DMS153 treated with DMSO at 0.1 percent for 48 hours (cell line): ENCODE data around the gene FEZF1.
"Not testable (repeated sequence)": the region's sequence is repeated elsewhere in the genome, so short reads cannot be mapped to it uniquely, and the experiment has no call there.

Source experiments
- DNase-seq: peaks from one replicate; lab custom pipeline; 2025; ENCODE audit not compliant: unreplicated experiment; lab: John Stamatoyannopoulos, UW

Gene FEZF1

DNA sequence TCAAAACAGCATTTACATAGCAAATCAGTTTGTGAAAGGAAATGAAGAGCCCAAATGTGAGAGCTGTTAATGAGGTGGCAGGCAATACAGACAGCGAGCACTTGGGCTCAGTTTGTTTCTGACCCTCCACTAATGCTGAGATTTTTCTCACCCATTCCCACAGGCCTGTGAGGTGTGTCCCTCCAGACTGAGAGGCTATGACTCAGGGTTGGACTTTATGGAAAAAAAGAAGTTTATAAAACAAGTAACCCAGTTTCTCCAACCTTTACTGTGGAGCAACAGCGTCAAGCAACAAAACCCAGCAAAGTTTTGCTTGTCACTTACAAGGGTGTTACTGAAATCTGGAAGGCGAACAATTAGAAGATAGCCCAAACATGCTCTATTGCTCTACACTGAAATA, 4.9 kb upstream of the FEZF1 start:
- DNase-seq, result no peak

DNA sequence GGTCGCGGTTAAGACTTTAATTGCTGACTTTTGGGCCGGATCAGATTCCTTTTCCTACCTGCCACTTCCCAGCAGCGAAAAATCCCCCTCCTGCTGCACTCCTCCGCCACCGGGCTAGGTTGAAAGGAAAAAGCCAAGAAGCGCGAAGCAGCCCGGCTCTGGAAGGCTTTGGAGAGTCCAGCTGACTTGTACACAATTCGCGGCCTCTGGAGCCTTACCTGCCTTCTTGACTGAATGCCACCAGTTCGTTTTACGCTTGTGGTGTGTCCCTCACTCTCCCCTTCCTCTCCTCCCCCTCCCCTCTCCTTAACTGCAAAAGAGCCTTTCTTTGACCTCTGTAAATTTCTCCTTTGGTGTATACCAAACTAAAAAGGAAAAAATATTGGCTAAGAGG, 2.7 kb upstream of the FEZF1 start:
- no peak for DNase-seq

DNA sequence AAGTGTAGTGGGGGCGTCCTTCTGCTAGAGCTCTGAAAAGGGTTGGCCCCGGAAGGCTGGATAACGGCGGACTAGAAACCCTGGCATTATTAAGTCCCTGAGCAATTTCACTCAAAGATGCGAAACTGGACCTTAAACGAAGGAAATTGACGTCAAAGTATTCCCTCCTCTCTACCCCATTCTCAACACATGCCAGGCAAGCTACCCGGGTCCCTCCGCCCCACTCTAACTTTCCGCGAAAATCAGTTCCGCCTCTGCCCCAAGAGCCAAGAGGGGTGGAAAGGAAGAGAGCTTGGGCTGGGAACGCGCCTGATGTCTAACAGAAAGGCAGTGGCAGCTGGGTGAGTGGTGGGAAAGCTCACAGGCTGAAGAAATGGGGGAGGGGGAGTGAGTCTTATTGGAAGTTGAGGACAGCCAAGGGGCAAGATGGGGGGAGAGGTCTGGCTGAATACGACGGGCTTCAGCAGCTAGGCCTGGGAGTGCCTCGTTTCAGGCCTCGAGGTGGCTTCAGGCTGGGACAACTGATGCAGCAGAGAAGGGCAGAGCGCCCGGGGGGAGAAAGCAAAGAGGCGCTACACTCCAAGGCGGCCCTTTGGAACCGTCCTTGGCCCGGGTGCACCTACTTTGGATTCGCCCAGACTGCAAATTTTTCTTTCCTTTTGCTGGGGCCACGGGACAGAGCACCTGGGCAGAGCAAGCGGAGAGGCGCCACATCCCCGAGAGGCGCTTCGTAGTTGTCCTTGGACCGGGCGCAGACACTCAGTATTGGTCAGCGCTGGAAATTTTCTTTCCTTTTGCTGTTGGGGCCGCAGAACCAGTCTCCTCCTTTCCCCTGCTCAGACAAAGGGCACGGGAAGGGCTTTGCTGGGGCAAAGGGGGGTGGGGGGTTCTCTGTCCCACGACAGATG, 2.0 kb upstream of the FEZF1 start:
- no peak for DNase-seq

DNA sequence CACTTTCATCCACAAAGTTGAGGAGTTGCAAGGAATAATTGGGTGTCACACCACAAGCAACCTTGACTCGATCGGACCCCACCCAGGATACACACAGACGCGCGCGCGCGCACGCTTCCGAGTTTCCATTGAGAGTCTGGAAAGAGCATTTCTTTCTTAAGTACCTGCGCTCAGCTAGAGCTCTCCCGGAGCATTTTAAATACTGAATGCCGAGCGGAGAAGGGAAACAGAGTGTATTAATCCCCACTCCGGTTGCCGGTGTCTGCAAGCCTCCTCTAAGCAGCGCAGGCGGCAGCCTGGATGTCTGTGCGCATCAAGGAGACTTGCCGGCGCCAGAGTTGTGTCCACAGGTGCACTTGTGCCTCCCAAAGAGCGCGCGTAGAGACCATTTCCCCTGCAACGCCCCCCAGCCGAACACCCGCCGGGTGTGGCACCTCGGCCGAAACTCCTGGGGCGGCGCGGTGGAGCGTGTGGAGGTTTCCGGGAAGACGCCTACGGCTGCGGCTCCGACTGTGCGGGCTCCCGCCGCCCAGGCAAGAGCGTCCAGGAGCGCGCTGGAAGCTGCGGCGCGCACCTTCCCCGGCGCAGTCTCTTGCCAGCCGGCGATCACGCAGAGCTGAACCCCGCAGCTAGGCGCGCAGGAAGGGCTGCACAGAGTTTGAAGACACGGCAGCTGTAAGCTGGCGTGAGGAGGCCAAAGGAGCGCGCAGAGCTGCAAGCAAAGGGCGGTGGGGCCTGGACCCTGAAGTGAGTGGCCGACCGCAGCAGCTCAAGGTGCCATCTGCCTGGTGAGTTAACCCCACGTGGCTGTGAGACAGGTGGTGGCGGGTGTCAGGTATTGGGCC, 1.1 kb upstream of the FEZF1 start:
- DNase-seq, result no peak

DNA sequence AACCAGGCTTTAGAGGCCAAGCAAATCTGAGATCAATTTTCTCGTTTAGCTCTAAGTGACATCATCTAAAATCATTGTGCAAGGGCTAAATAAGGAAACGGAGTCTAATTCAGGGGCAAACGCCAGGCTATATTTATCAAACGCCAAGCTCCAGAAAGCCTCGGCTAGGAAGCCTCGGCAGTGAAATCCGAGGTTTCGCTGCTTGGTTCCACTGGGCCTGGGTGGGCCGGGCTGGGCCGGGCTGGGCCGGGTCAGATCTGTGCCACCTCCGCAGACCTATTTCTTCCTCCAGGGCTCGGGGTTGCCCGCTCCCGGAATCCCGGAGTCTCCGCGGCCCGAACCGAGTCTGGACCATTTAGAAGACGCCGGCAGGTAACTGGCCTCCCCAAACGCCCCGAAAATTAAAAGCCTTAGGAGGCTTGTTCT, 459 bp upstream of the FEZF1 start:
- DNase-seq, result no peak

DNA sequence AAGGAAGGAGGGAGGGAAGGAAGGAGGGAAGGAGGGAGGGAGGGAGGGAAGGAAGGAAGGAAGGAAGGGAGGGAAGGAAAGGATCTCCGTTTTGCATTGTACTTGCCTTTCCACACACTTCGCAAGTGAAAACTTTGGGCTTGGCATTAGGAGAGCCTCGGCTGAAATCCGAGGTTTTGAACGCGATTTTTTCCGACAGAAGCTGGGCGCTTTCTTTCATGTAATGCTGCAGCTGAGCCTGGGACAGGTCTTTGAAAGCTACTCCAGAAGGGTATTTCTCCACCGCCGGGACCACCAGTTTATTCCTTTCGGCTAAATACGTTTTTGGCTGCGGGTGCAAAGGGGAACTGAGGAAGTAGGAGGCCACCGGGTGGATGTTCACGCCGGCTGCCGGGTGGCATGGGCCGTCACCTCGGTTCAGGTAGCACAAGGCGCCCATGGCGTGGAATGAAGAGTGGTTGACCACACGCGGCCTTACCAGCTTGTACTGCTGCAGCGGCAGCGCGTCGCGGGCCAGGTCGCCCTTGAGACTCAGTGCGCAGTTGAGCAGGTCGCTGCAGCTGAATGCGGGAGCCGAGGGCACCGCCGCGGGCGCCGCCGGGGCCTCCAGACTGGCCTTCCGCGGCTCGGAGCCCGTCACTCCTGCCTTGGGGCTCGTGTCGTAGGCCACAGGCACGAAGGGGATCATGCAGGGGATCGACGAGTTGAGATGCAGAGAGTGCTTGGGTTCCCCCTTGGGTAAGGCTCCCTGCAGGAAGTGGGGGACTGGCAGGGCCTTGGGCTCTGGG, 825 bp downstream of the FEZF1 start:
- no peak for DNase-seq

DNA sequence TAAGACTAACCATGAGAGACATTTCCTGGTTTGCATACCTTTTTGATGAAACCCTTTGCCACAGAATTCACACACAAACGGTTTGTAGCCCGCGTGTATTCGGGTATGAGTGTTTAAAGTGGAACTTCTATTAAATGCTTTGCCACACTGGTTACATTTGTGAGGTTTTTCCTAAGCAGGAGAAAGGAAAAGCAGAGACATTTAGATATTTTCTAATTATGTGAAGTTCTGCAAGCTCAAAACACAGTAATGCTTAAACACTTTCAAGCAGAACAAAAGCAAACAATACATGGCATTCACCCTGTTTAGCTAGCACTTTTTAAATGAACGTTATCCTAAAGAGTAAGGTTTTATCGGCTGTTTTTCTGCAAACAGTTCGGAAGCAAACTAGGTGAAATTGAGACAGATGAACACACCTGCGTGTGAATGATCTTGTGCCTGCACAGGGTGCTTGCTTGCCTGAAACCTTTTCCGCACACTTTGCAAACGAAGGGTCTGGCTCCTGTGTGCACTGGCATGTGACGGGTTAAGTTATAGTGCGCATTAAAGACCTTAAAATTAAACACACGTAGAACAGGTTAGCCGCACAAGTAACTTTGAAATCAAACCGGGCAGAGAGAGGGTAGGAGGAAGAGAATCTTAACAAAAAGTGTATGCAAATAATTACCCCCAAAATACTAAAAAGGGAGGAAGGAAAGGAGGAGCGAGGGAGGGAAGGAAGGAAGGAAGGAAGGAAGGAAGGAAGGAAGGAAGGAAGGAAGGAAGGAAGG, 1.6 kb downstream of the FEZF1 start:
- DNase-seq, result no peak

DNA sequence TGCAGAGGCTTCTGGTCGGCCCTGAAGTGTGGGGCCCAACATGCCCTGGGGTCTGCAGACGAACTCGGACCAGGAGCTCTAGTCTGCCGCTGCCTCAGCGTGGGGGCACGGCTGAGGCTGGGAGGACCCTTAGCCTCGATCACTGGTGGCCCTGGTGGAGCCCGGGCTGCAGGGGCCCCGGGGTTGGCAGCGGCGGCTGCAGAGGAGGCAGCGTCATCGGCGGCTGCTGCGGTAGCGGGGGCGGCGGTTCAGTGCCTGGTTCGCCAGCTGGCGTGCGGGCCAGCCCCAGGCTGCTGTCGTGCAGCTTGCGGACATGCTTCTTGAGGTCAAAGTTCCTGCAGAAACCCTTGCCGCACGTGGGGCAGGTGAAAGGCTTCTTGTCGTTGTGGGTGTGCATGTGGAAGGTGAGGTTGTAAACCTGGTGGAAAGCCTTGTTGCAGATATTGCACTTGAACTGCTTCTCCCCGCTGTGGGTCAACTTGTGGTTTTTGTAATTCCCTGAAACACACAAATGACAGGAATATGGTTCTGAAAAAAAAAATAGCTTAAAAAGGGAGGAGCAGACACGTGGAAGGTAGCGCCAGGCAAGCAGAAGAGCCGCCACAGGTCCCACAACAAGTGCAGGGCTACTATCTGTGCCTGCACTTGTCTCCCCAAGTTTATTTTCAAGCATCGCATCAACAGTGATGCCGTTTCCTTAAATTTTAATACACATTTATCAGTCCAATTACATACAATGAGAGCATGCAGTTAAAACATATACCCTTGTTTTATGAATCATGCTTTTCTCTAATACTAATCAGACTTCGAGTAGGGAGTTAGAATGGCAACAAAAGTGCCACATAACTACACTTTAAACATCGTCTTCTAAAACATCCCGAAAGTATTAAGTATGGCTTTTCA, 2.4 kb downstream of the FEZF1 start:
- no peak for DNase-seq

DNA sequence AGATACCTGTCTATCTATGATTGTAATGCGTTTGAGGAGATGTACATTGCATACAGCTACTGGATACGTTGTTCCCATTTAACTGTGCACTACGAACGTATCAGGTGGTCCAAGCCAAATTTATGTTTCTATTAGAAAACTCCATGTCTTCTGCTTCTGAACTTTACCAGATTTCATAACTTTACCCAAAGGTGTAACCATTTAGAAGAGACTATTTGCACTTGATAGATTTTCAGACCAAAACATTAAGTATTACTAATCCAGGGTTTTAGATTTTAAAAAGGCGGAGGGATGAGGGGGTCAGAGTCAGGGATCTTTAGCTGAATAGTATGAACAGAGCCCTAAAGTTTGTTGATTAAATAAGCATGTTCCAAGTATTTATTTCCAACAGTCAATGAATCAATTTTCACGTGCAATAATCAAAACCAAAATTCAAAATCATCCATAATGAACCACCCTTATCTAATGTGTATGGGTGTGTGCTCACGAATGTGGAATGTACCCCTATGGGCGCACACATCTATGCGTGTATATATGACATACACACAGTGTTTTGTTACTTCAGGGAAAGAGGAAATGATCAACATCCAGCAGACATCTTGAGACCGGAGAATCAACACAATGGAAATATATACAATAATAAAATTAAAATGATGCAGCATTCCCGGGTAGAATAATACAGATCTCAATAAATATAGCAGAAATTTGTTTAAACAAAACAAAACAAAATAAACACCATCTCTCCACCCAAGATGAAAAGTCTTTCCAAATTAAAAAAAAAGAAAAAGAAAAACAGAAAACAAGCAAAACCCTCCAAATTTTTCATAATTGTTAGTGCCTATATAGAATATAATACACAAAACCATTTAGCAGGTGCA, 3.4 kb downstream of the FEZF1 start:
- DNase-seq, result no peak

DNA sequence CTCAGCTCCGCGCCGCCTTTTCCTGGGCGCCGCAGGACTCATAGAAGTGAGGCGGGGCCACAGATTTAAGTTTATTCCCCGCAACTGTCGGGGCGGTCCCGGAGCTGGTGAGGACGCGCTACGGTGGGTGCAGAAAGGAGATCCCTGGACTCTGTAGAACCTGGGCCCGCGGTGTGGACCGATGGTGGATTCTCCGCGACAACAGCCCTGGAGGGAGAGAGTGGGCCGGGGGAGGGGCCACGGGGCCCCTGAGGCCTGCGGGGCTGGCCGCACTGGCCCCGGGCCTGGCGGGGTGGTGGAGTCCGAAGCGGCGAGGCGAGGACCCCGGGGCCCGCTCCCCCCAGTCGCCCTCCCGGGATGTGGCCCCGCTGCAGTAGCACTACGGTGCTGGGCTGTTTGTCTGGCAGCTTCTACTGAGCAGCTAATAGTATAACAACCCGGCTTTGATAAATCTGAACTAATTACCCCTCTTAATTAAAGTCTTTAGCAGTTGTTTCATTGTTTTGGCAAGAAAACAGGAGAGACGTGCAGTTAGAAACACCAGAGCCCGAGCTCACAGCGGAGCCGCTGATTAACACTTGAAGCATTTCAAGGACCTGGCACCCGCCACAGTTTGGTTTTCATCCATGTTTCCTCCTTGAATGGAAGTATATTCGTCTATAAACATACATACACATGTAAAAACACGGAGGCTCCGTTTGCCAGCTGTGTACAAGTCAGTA, 4.2 kb downstream of the FEZF1 start:
- DNase-seq, result no peak

DNA sequence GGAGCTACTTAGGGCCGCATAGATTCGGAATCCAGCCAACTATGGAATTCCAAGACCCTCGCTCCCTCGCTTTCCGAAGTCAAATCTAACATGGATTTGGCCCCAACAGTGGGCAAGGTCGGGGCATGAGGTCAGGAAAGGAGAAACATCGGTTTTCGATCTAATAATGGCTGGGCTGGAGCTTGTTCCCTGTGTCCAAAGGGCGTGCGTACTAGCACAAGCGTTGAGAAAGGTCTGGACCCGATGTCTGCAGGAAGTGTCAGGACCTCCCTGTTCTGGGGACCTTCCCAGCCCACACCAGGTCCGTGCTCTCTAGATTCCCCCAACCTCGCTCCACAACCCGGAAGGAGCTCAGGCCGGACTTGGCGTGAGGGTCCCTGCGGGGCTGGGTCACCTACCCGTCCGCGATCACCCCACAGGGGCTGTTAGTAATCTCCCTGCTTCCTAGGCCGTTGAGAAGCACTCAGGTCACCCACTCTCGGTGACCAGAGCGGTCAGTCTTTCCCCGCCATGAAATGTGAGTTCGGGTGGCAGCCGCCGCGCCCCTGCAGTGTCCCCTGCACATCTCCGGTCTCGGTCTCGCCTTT, 4.8 kb downstream of the FEZF1 start:
- no peak for DNase-seq

DNA sequence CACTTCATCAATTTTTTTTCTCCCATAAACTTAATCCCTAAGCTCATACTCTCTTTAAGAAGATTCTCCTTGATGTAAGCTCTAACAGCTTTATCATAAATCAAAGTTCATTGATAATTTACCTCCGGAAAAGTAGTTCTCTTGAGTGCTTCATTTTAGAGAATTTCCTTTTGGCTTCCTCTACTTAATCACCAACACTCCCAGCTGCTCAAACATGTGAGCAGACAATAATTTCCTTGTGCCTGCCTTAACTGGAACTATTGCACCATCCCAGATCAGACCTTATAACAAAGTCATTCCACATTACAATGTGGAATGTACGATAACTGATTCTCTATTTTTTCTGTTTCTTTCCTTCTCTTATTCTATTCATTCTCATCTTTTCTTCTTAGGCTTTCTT, 5.9 kb downstream of the FEZF1 start:
- no peak for DNase-seq

DNA sequence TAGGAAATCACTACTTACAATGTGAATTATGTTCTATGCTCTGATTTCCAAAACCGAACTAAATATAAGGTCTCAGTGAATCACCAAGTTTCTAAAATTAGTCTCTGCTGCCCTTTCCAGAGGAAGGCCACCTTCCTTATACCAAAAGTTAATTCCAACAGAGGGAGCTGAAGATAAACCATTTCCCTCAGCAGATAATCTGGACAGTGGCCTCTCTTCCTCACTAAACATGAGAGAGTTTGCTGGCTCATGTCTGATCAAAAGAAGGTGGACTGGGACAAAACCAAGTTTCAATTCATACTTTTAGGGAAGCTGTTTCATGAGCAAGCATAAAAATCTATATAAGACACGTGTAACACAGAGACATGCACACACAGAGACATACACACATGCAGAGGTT, 6.4 kb downstream of the FEZF1 start:
- no peak for DNase-seq

DNA sequence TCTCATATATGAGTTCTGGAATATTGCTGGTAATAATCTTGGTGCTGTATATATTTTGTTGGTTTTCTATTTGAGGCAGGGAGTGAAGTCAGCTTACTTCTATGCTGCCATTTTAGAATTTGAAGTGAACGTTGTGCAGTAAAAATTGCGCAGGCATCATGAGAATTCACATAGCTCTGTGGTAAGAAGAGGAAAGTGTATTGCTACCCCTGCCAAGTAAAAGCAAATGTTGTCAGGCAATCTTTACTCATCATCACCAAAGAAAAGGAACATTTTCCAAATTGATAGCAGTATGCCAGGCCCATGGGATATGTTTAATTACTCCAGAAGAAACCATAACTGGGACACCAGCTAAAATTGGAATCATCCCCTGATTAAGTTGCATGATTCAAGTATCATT, 13.4 kb downstream of the FEZF1 start:
- no peak for DNase-seq

DNA sequence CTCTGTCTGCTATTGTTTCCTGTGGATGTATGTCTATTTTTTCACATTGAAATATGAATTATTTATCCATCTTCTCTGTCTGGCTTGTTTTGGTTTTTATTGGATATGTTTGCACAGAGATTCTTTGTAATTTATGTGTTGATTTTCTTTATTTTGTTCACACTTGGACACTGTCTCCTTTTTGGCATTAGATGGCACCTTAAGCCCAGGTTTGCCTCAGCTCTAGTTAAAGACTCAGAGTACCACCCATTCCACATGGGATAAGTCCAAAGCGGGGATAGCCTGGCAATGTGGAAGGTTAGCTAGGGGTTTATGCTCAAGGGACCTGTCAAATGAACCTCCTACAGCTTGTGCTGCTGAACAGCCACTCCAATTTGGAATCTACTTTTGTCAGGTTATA, 14.1 kb downstream of the FEZF1 start:
- DNase-seq, result no peak

DNA sequence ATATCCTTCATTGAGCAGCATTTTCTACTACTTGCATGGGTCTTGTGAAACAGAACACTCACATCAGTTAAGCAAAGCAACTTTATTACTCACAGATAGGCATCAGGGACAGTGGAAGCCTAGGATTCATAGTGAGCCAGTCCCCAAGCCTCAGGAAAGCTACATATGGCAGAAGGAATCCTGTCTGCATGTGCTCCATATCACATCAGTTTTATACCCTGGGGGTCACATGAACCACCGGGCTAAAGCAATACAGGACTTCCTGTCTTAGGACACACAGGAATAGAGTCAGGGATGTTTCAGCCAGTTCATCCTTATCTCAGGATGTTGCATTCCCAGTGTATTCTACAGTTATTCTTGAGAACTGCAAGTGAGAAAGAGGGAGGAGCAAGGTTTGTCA, 15.1 kb downstream of the FEZF1 start:
- no peak for DNase-seq

DNA sequence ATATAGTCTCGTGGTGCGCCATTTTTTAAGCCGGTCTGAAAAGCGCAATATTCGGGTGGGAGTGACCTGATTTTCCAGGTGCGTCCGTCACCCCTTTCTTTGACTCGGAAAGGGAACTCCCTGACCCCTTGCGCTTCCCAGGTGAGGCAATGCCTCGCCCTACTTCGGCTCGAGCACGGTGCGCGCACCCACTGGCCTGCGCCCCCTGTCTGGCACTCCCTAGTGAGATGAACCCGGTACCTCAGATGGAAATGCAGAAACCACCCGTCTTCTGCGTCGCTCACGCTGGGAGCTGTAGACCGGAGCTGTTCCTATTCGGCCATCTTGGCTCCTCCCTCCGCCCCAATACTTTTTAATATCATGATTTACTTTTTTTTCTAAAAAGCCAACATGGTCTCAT, 19.9 kb downstream of the FEZF1 start:
- DNase-seq, result not testable (repeated sequence)

DNA sequence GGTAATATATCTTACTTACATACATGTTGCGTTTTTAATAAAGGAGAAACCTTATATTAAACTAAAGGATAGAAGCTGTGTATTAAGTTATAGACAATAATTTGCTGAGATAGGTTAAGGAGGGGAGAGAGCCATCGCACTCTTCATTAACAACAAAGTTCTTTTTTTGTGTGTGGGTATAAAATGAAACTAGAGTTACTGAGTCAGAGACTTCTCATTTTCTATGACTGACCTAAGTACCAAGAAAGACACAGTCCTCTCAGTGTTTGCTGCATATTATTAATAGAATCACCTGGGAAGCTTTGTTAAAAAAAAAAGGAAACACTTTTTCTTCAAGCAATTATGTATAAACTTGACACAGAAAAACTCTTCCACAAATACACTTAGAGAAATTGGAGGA, 31.4 kb downstream of the FEZF1 start:
- DNase-seq, result no peak
